Measurements from ENCODE around the gene AGAP3. TPM values are rescaled to one million over a fixed set of nuclear protein-coding genes. Genes with fewer than 3 reads are reported as not detected.

Gene AGAP3
- total and polyA plus RNA-seq, 3 donors from 2014 or later: 44.1 to 90.5 (median 65.6) TPM

DNA sequence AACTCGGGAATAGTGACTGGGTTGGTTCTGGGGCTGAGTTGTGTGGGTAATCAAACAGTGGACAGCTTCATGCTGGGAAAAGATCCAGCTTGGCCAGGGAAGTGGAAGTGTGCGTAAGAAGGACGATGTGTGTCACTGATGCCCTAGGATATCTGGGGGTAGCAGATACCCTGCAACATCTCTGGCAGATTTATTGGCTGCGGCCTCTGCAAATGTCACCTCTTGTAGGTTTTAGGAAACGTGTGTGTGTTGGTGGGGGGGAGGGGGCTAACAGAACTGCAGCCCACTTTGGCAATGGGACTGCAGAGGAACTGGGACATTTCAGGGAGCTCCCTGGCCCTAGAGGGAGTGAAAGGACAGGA is 965 bp upstream of the AGAP3 start:
- Histone ChIP-seq H3K27ac (peak overlapping the region; percentile 86), H3K36me3 (ENCODE audit: low read depth, missing control alignments) (no peaks in the 10 kb centered on the region), H3K4me1 (peaks cover 49% of the 10 kb centered on the region), H3K4me3 (no peak overlapping the region), H3K27me3 (no peaks in the 10 kb centered on the region), H3K9me3 (no peaks in the 10 kb centered on the region)
- intact Hi-C loops (cut with DNase I; ENCODE audit: low total_unique reads): no loop called here
- 25 to 39% methylated on average over 5 of the region's 5 CpGs for WGBS, 2 donors
- no peak for DNase-seq
- TF ChIP-seq, protein P1, sequence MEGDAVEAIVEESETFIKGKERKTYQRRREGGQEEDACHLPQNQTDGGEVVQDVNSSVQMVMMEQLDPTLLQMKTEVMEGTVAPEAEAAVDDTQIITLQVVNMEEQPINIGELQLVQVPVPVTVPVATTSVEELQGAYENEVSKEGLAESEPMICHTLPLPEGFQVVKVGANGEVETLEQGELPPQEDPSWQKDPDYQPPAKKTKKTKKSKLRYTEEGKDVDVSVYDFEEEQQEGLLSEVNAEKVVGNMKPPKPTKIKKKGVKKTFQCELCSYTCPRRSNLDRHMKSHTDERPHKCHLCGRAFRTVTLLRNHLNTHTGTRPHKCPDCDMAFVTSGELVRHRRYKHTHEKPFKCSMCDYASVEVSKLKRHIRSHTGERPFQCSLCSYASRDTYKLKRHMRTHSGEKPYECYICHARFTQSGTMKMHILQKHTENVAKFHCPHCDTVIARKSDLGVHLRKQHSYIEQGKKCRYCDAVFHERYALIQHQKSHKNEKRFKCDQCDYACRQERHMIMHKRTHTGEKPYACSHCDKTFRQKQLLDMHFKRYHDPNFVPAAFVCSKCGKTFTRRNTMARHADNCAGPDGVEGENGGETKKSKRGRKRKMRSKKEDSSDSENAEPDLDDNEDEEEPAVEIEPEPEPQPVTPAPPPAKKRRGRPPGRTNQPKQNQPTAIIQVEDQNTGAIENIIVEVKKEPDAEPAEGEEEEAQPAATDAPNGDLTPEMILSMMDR (IDR thresholded peaks at IDR 0.05): no peak
- TF ChIP-seq POLR2A (IDR thresholded peaks at IDR 0.05): no peak

DNA sequence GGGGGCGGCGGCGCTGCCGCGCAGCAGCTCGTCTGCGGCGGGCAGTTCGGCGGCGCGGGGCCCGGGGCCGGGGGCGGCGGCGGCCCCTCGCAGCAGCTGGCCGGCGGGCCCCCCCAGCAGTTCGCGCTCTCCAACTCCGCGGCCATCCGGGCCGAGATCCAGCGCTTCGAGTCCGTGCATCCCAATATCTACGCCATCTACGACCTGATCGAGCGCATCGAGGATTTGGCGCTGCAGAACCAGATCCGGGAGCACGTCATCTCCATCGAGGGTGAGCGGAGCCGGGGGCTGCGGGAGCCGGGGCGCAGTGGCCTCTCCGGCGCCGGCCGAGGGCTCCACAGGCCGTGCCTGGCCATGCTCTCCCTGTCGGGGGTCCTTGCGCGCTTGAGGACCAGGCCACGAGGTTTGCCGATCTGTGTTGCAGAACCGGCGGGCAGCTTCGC is 548 bp downstream of the AGAP3 start:
- no peaks in the 10 kb centered on the region for H3K36me3 ChIP-seq (ENCODE audit: low read depth, missing control alignments)
- H3K27me3 ChIP-seq: no peaks in the 10 kb centered on the region
- 2% methylated on average over 30 of the region's 56 CpGs; no CpG with 5 or more reads in 1 of the 2 donors for WGBS, 2 donors
- no peak for TF ChIP-seq POLR2A (IDR thresholded peaks at IDR 0.05)
- TF ChIP-seq, protein P1 (IDR thresholded peaks at IDR 0.05): no peak
- DNase-seq: no peak
- H3K9me3 ChIP-seq: no peaks in the 10 kb centered on the region
- intact Hi-C loops (cut with DNase I; ENCODE audit: low total_unique reads): no loop called here
- peaks cover 43% of the 10 kb centered on the region for H3K4me1 ChIP-seq
- peak overlapping the region; percentile 48 to 80 for H3K4me3 ChIP-seq
- peak overlapping the region; percentile 81 to 84 for H3K27ac ChIP-seq

DNA sequence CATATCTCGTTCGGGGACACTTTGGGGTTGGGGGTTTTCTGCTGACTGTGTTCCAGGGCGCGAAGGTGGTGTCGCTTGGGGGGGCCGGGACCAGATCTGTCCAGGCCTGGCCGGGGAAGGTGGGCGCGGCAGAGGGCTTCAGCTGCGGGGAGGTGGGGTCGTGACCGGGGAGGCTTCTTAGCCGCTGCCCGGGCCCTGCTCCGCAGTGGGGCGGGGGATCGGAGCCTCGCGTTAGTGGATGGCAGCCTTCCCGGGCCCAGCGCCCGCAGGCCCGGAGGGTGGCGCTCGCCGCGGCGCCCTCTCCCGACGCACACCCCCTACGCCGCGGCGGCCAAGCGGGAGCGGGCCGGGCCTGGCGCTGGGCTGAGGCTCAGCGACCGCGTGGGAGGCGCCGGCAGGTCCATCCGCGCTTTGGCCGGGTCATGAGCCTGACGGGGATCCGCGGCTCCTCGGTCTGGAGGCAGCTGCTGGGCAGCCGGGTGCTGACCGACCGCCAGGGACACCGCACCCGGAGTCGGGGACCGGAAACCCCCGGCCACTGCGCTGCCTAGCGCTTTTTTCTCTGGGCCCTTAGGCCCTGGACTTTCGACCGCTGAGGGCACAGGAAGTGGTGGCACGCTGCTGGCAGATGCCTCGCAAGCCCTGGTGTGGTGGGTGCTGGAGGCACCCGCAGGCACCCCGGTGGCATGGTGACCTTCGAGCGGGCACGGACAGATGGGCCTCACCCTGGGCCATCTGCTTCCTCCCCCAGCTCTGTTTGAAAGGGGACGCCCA is 1.2 kb downstream of the AGAP3 start:
- Histone ChIP-seq H3K4me3 (peak overlapping the region; percentile 48 to 80), H3K36me3 (ENCODE audit: low read depth, missing control alignments) (no peaks in the 10 kb centered on the region), H3K9me3 (no peaks in the 10 kb centered on the region), H3K4me1 (peaks cover 37% of the 10 kb centered on the region), H3K27ac (peak overlapping the region; percentile 81 to 84), H3K27me3 (no peaks in the 10 kb centered on the region)
- WGBS, 2 donors: 3 to 24% methylated on average over 6 to 53 of the region's 70 CpGs
- intact Hi-C loops (cut with DNase I; ENCODE audit: low total_unique reads): no loop called here
- DNase-seq: peak; percentile 51
- TF ChIP-seq, protein P1 (IDR thresholded peaks at IDR 0.05): peak in 1 of 3 experiments; percentile 11
- no peak for TF ChIP-seq POLR2A (IDR thresholded peaks at IDR 0.05)

DNA sequence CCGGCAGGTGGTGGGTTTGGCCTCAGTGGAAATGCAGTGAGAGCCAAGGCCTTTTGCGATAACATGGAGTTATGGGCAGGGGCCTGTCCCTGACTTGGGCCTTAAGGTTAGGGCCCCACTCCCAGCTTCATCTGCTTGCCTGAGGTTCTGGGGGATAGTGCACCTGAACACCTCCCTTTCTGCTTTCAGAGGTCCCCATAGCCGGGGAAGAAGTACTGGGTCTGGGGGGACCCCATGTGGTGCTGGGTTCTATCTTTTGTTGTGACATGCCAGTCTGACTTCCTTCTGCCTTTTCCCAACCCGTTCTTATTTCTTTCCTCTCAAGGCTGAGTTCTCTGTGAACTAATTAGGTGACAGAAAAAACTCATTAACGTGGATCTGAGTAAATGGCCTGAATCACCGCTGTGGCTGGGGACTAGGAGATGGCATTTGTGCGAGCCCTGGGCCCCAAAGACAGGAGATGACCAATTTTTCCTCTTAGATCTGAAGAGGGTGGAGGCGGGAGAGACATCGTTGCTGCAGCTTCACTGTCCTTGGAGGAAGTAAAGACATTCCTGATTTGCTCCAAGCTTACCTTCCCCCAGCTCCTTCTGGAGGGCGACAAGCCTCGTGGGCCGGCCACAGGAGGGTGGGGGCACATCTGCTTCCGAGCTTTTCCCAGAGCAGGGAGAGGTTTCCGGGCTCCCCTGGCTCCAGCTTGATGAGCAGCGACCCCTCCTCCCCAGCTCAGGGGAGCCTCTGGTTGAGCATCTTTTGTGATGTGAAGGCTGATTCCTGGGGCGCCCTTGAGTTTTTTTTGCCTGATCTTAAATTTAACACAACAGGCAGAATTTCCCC is 2.0 kb downstream of the AGAP3 start:
- intact Hi-C loops (cut with DNase I; ENCODE audit: low total_unique reads): no loop called here
- Histone ChIP-seq H3K36me3 (ENCODE audit: low read depth, missing control alignments) (no peaks in the 10 kb centered on the region), H3K4me1 (peaks cover 32% of the 10 kb centered on the region), H3K4me3 (peak overlapping the region; percentile 48 to 80), H3K27ac (peak overlapping the region; percentile 70 to 84), H3K9me3 (no peaks in the 10 kb centered on the region), H3K27me3 (no peaks in the 10 kb centered on the region)
- 25 to 26% methylated on average over 15 to 16 of the region's 16 CpGs for WGBS, 2 donors
- TF ChIP-seq POLR2A (IDR thresholded peaks at IDR 0.05): no peak
- TF ChIP-seq, protein P1 (IDR thresholded peaks at IDR 0.05): no peak
- no peak for DNase-seq

Measured in testis (tissue), 3 donors.